ENCODE results near the gene CARMIL1. TPM values are rescaled to one million over a fixed set of nuclear protein-coding genes. Genes with fewer than 3 reads are reported as not detected.

The CARMIL1 gene
- total and polyA plus RNA-seq, 10 of the 15 experiments (the other 5 are each of a cell fraction or from before 2014, with no cell fraction given), result 6.4 to 18.1 (median 10.3) TPM

DNA sequence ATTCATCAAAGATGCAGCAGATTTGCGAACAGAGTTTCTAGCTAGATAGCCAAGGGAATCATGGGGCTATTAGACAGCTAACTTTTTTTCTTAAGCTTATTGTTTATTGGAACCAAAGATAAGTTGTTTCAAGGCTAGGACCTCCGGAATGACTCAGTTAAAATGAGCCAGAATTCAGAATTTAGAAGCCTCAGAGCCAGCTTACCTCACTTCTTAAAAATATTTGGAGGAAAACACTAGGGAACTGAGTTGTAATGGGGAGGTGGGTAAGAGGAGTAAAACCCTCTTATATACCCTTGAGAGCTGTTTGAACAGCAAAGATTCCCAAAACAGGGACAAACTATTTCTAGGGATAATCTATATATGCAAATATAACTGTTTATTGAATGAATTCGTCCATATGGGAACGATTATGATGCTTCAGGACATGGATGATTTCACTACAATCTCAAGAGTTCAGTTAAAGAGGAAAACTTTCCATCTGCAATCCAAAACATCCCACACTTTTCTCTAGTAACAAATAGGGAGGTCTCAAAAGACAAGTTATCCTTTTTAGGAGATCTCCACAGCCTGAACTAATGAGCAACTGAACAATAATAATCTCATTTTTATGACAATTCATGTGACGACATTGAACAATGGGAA, 12.6 kb upstream of the CARMIL1 start (continued):
- TF ChIP-seq, protein P1, sequence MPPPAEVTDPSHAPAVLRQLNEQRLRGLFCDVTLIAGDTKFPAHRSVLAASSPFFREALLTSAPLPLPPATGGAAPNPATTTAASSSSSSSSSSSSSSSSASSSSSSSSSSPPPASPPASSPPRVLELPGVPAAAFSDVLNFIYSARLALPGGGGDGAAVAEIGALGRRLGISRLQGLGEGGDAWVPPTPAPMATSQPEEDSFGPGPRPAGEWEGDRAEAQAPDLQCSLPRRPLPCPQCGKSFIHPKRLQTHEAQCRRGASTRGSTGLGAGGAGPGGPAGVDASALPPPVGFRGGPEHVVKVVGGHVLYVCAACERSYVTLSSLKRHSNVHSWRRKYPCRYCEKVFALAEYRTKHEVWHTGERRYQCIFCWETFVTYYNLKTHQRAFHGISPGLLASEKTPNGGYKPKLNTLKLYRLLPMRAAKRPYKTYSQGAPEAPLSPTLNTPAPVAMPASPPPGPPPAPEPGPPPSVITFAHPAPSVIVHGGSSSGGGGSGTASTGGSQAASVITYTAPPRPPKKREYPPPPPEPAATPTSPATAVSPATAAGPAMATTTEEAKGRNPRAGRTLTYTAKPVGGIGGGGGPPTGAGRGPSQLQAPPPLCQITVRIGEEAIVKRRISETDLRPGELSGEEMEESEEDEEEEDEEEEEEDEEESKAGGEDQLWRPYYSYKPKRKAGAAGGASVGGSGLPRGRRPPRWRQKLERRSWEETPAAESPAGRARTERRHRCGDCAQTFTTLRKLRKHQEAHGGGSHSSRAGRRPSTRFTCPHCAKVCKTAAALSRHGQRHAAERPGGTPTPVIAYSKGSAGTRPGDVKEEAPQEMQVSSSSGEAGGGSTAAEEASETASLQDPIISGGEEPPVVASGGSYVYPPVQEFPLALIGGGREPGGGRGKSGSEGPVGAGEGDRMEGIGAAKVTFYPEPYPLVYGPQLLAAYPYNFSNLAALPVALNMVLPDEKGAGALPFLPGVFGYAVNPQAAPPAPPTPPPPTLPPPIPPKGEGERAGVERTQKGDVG (CRISPR knock-in tag; IDR thresholded peaks at IDR 0.05), result no peak
- TF ChIP-seq RAD51 (IDR thresholded peaks at IDR 0.05), result no peak

DNA sequence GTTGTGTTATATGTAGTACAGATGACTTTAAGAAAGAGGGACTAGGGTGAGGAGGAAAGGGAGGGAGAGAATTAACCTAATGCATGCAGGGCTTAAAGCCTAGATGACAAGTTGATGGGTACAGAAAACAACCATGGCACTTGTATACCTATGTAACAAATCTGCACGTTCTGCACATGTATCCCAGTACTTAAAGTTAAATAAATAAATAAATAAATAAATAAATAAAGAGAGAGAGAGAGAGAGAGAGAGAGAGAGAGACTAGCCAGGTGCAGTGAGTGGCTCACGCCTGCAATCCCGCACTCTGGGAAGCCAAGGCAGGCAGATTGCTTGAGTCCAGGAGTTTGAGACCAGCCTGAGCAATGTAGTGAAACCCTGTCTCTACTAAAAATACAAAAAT, 11.5 kb upstream of the CARMIL1 start:
- FAIRE-seq (no peak), DNase-seq (ENCODE audit: low read depth, low spot score) (no peak)
- CTCF ChIA-PET, result interaction anchor here (13.8 kb wide), 1 partner anchor 222 kb away, joined by 362 read pairs; no protein-coding TSS in a partner anchor
- TF ChIP-seq RAD21 (IDR thresholded peaks at IDR 0.05; ENCODE audit: insufficient read depth, low read depth, low read length), result no peak
- TF ChIP-seq ATF7 (IDR thresholded peaks at IDR 0.05; ENCODE audit: low read depth), result no peak
- TF ChIP-seq, protein P2, sequence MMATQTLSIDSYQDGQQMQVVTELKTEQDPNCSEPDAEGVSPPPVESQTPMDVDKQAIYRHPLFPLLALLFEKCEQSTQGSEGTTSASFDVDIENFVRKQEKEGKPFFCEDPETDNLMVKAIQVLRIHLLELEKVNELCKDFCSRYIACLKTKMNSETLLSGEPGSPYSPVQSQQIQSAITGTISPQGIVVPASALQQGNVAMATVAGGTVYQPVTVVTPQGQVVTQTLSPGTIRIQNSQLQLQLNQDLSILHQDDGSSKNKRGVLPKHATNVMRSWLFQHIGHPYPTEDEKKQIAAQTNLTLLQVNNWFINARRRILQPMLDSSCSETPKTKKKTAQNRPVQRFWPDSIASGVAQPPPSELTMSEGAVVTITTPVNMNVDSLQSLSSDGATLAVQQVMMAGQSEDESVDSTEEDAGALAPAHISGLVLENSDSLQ (IDR thresholded peaks at IDR 0.05), result no peak
- TF ChIP-seq ELK1 (IDR thresholded peaks at IDR 0.05; ENCODE audit: low read depth, low read length), result no peak
- no peak for TF ChIP-seq EED (IDR thresholded peaks at IDR 0.05; ENCODE audit: low read depth)
- TF ChIP-seq HSF1 (IDR thresholded peaks at IDR 0.05; ENCODE audit: low read depth, low read length), result no peak
- no peak for TF ChIP-seq NFYB (IDR thresholded peaks at IDR 0.05; ENCODE audit: insufficient read depth, low read depth, low read length)
- TF ChIP-seq, protein P3, sequence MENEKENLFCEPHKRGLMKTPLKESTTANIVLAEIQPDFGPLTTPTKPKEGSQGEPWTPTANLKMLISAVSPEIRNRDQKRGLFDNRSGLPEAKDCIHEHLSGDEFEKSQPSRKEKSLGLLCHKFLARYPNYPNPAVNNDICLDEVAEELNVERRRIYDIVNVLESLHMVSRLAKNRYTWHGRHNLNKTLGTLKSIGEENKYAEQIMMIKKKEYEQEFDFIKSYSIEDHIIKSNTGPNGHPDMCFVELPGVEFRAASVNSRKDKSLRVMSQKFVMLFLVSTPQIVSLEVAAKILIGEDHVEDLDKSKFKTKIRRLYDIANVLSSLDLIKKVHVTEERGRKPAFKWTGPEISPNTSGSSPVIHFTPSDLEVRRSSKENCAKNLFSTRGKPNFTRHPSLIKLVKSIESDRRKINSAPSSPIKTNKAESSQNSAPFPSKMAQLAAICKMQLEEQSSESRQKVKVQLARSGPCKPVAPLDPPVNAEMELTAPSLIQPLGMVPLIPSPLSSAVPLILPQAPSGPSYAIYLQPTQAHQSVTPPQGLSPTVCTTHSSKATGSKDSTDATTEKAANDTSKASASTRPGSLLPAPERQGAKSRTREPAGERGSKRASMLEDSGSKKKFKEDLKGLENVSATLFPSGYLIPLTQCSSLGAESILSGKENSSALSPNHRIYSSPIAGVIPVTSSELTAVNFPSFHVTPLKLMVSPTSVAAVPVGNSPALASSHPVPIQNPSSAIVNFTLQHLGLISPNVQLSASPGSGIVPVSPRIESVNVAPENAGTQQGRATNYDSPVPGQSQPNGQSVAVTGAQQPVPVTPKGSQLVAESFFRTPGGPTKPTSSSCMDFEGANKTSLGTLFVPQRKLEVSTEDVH (IDR thresholded peaks at IDR 0.05; ENCODE audit: low read depth, partially characterized antibody), result no peak
- no peak for TF ChIP-seq GABPA (IDR thresholded peaks at IDR 0.05; ENCODE audit: low read depth)
- no peak for TF ChIP-seq YBX1 (IDR thresholded peaks at IDR 0.05)

More for the DNA sequence above, 11.5 kb upstream of the CARMIL1 start:
- ChIA-PET POLR2A (no interaction called here), RAD21 (ENCODE audit: unreplicated experiment) (interaction anchor here (0.9 to 1.6 kb wide), 2 partner anchors 10 to 222 kb away, joined by 3 to 5 read pairs; no protein-coding TSS in a partner anchor), SMC1A (ENCODE audit: uncharacterized antibody, unreplicated experiment) (interaction anchor here (1.3 to 1.5 kb wide), 3 partner anchors 10 to 228 kb away, joined by 3 to 10 read pairs (median 4); no protein-coding TSS in a partner anchor)
- in situ Hi-C loops (cut with MboI), result loop anchor here (25.0 kb wide), 1 partner anchor 670 kb away; the partner anchor contains the start of gene SLC17A2
- intact Hi-C loops (cut with micrococcal nuclease; ENCODE audit: unreplicated experiment), result no loop called here
- Histone ChIP-seq H2AFZ (ENCODE audit: control insufficient read depth, low read depth, low read length) (no peak overlapping the region), H3K79me2 (ENCODE audit: control insufficient read depth, insufficient read depth, low read length) (no peaks in the 10 kb centered on the region), H3K9me3 (replicated peaks; ENCODE audit: control insufficient read depth, insufficient read depth, low read length) (no peaks in the 10 kb centered on the region), H3K4me2 (ENCODE audit: control insufficient read depth, insufficient read depth) (no peak overlapping the region), H3K4me1 (ENCODE audit: control insufficient read depth, insufficient read depth, low read length) (no peaks in the 10 kb centered on the region), H4K20me1 (ENCODE audit: control insufficient read depth, insufficient read depth) (no peaks in the 10 kb centered on the region), H3K27me3 (replicated peaks in 1 of 2; ENCODE audit: control insufficient read depth in 2 of 2, insufficient read depth in 2 of 2, low read length in 1 of 2) (no peaks in the 10 kb centered on the region; a peak in 1 of 4 replicates), H3K36me3 (ENCODE audit: control insufficient read depth in 2 of 2, insufficient read depth in 2 of 2, low read length in 1 of 2) (no peaks in the 10 kb centered on the region), H3K9ac (ENCODE audit: control insufficient read depth, insufficient read depth, low read length) (no peak overlapping the region), H3K27ac (ENCODE audit: control insufficient read depth, insufficient read depth) (no peak overlapping the region), H3K4me3 (no peak overlapping the region)
- ATAC-seq, result no peak
- BruUV-seq (replicated peaks), result no TSS peak
- WGBS (ENCODE audit: insufficient coverage, insufficient replicate concordance, low lambda C conversion rate, missing lambda C conversion rate), result 0% methylated on average over 3 of the region's 3 CpGs
